ENCODE measurements around the gene CRHR1.

DNA sequence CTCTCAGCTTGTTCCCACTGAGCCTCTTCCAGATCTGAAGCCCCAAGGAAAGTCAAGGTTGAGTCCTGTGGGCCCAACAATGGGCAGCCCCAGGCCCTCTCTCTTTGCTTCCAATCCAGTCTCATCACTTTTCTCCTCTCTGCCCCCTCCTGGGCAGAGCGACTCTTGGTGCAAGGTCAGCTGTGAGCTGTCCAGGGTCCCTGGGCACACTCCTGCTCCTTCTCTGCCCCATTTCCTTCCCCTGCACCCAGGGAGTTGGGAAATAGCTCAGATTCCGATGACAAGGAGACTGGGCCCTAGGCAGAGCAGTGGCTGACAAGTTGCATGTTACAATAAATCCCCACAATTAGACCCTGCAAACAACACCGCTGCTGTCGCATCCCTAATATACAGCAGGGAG, 16.1 kb upstream of the CRHR1 start:
- TF ChIP-seq, protein P1, sequence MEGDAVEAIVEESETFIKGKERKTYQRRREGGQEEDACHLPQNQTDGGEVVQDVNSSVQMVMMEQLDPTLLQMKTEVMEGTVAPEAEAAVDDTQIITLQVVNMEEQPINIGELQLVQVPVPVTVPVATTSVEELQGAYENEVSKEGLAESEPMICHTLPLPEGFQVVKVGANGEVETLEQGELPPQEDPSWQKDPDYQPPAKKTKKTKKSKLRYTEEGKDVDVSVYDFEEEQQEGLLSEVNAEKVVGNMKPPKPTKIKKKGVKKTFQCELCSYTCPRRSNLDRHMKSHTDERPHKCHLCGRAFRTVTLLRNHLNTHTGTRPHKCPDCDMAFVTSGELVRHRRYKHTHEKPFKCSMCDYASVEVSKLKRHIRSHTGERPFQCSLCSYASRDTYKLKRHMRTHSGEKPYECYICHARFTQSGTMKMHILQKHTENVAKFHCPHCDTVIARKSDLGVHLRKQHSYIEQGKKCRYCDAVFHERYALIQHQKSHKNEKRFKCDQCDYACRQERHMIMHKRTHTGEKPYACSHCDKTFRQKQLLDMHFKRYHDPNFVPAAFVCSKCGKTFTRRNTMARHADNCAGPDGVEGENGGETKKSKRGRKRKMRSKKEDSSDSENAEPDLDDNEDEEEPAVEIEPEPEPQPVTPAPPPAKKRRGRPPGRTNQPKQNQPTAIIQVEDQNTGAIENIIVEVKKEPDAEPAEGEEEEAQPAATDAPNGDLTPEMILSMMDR (IDR thresholded peaks at IDR 0.05; ENCODE audit: low read depth, low read length): no peak
- TF ChIP-seq EZH2phosphoT487 (IDR thresholded peaks at IDR 0.05; ENCODE audit: low read depth): no peak

All from OCI-LY3 (cell line).